Hepatocyte (in vitro differentiated cells): Measurements from ENCODE around the gene FAM222B.

ENCODE experiments used
- CTCF ChIP-seq: fragments of 200-600 bp; sonication (generic); IDR thresholded peaks from 2 replicates; pipeline ENCODE4 v1.5.1; 2016; ENCODE audit warnings: antibody characterized with exemption, mild to moderate bottlenecking; ENCODE audit not compliant: poor library complexity
- EZH2phosphoT487 ChIP-seq: fragments of 200-600 bp; sonication (generic); IDR thresholded peaks from one replicate; pipeline ENCODE4 v1.6.1; 2018; ENCODE audit warnings: antibody characterized with exemption, mild to moderate bottlenecking, low read depth, moderate library complexity; ENCODE audit not compliant: unreplicated experiment, severe bottlenecking

- TF ChIP-seq CTCF, result no peak
- TF ChIP-seq EZH2phosphoT487, result no peak
Measured at GRCh38 chr17:28759256-28759865, 83.2 kb downstream of the FAM222B start.
